Glomerular visceral epithelial cell (primary cell): Measurements from ENCODE around the gene ME3.
A peak's percentile ranks its signal among the peaks of the same experiment; 100 is the strongest.
"Not testable (repeated sequence)": the region's sequence is repeated elsewhere in the genome, so short reads cannot be mapped to it uniquely, and the experiment has no call there.

ENCODE experiments used
- DNase-seq: peaks from one replicate; pipeline ENCODE4 v3.0.0-alpha.2; 2016; ENCODE audit errors: extremely low spot score

ME3 gene

DNA sequence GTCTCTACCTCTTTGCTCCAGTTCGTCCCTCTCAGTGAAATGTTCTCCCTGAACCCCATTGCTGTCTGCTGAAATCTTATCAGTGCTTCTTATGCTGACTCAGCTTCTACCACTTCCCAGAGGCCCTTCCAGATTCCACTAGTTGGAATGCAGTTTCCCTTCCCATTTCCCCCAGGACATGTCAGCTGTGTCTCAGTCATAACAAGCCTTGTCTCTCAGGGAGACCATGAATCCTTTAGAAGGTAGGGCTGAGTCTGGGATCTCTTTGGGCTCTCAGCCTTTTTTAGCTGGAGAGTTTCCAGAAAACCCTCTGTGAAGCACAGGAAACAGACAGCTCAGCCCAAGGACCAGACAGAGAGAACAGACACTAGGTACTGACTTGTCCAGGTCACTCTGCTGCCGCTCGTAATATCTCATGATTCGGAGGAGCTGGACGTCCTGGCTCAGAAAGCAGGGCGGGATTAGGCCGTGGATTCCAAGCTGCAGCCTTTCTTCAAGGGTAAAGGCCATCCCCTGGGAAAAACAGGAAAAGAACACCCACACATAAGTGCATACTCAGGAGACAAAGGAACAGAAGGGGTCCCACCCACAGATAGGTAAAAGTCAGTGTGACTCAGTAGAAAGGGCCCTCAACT lies 113.0 kb downstream of the ME3 start:
- peak; percentile 53 for DNase-seq

DNA sequence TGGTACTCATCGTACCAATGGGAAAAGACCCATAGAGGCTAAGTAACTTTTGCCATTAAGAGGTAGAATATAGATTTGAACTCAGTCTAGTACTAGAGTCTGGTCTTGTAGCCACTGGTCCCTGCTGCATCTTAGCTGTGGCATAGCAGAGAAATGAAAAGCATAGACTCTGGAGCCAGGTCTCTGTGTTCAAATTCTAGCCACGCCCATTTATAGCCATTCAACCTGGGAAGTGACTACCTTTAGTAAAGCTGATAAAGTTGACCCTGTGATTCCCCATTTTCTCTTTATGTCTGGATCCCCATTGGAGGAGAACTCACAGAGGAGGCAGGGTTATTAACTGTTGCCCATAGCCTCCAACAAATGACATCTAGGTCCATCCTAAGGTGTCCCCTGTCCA lies 113.6 kb downstream of the ME3 start:
- no peak for DNase-seq

DNA sequence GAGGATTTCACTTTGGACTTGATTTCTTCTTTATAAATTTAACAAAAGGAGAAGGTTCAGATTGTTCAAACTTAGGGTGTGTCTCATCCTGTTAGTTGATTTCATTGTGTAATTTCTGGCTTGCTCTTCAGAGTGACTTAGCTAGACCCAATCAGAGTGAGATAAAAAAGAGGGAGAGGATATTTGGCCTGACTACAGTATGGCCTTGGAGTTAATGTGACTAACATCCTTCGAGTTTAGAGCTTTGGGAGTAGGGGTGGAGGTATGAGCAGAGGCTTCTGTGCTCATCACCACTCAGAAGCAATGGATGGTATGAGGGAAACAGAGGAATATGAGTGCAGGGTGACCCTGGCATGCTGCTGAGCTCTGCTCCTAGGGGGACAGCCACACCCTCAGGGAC lies 114.2 kb downstream of the ME3 start:
- no peak for DNase-seq

DNA sequence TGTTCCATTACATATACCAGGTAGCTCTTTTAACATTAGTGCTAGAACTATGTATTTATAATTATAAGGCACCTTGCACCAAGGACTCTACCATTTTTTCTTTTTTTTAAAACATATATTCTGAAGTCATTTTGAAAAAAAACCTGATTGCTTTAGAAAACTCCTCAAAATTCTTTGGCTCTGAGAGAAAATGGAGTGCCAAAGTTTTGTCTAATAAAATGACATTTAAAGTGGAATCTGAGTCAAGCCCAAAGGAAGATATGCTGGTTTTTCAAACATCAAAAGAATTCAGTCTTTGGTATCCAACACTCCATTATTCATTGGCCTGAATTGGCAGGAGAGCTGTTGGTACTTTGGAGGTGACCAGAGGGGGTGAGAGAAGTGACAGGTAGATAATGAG lies 116.5 kb downstream of the ME3 start:
- no peak for DNase-seq

- DNase-seq, result no peak
Measured at GRCh38 chr11:86555401-86555800, 117.0 kb downstream of the ME3 start.

DNA sequence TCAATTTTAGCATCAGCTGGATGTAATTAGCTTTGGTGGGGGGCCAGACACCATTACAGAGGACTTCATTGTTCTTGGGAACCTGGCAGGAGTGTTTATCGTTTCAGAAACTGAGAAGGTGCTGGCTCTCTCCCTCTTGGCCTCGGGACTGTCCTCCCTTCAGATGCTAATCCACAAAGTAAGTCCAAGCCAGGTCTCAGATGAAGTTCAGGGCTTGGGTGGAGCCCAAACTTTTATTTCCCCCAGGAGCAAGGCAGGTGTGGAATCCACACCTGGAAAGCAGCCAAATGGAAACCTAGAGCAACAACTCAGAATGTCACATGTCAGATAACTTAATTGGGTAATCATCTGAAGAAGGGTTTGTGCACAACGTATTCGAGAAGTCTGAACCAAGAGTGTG lies 119.2 kb downstream of the ME3 start:
- DNase-seq, result no peak

DNA sequence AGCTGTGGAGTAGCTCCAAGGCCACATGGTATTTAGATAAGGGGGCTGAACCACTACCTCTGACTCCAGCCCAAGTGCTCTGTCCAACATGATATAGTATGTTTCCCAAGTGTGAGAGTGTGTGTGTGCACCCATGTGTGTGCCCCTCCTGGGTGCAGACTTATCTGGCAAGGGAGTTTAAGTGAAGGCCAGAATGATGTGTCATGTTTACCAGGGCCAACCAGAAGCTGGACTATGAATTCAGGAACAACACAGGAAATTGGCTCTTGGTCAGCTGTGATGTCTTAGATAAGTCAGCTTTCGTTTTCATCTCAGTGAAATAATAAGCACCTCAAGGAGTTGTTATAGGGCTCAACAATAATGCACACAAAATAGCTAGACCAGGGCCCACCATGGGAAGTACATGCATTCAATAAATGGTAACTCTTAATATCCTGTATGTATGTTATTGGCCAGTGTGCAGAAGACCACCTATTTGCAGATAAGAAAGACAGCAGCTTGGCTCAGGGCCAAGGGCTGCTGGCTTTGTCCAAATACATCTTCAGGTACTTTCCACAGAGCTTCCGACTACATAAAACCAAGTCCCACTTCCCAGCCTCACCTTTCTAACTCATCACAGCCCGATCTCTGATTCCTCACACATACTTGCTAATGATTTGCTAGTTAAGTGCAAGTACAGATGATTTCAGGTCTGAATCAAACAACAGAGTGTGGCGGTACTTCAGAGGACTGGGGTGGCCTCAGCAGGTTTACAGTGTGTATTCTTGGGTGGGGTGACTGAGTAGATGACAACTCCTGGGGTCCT lies 120.9 kb downstream of the ME3 start:
- peak; percentile 87 for DNase-seq

DNA sequence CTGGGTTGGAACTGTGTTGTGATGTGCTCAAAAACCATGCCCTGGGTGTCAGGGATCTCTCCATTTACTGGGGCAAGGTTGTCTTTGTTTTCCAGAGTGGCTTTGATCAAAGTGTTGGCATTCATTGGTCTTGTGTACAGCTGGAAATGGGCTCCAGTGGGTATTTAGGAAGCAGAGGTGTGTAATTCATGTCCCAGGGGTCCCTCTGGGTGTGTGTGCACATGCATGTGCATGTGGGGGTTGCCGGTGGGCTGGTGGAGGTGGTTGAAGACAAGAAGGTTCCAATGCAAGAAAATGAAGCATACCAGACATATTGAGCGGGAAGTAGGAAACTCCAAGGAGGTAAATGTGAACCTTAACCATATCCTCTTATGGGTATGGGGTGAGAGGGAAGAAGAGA lies 121.7 kb downstream of the ME3 start:
- DNase-seq, result no peak

GRCh38 chr11:86548271-86548917 lies 124.0 kb downstream of the ME3 start:
- DNase-seq, result no peak

GRCh38 chr11:86547727-86548126 lies 124.7 kb downstream of the ME3 start:
- no peak for DNase-seq

GRCh38 chr11:86541299-86541698 lies 131.1 kb downstream of the ME3 start:
- DNase-seq, result not testable (repeated sequence)

GRCh38 chr11:86538223-86538548 lies 134.2 kb downstream of the ME3 start:
- DNase-seq, result no peak

- DNase-seq, result no peak
Measured at GRCh38 chr11:86537541-86538222, 134.7 kb downstream of the ME3 start.

- DNase-seq, result no peak
Measured at GRCh38 chr11:86535773-86536172, 136.6 kb downstream of the ME3 start.

GRCh38 chr11:86524620-86525352 lies 147.6 kb downstream of the ME3 start:
- DNase-seq, result peak; percentile 41

- peak; percentile 67 for DNase-seq
Measured at GRCh38 chr11:86523738-86524619, 148.4 kb downstream of the ME3 start.

- DNase-seq, result not testable (repeated sequence)
Measured at GRCh38 chr11:86522512-86522911, 149.9 kb downstream of the ME3 start.

DNA sequence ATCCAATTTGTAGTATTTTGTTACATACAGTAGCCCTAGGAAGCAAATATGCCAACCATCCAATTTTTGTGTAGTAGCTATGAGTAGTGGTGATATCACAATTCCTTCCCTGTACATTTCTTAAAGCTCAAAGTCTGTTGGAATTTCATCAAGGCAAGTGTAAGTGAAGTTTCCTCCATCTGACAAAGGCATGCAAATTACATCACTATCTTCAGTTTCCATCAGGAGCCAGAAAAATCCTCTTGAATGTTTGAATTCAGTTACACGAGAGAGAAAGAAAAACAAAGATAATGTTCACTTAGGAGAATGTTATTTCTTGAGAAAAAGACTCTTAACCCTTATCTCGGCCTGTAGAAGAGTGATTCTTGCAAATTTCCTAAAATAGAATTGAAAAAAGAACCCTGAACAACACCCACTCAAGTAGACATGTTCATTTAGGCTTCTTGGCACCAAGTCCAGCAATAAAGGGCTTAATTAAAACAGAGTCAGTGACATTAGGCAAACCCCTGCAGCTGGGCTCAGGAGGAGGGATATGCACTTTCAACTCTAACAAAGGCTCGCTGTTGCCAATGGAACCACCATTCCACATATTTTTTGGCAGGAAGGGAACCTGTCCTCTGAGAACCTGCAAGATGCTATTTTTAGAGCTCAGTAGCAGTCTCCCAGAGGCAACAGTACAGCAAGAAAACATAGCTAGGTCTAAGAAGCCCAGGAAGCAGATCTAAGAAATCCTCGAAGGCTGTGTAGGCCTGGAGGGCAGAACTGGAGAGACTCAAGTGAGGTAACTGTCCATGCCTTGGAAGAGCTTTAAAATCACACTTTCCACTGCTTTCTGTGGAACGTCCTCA lies 153.1 kb downstream of the ME3 start:
- no peak for DNase-seq

DNA sequence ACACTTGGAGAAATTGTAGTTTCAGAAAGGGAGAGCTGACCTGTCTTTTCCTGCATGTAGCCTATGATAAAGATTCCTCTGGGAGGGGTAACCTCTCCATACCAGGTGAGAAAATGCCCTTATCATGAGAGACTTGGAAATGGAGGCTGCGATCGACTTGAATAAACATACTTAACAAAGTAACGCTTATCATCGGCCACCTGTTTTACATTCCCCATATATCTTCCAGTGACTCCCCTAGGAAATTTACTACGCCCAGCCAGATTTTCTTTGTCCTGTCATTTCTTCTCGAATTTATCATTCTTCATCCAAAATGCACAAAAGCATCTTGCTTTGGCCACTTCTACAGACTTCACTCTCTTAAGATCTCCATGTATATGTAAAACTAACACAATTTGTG lies 154.2 kb downstream of the ME3 start:
- DNase-seq, result no peak

DNA sequence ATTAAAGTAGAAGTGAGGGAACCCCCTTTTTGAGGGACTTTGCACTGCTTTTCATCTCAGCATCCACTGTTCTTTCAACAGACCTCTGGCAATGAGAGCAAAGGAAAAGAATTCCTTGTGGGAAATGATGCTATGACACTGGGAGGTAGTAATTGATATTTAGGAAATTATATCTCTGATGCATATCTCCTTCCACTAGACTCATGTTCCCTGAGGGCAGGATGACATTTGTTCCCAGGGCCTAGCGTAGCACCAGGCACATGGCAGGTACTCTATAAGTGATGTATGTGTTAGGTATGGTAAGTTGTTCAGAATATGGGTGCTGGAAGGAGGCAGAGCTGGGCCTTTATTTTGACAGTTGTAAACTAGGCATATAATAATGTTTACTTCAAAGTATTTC lies 154.9 kb downstream of the ME3 start:
- DNase-seq, result no peak
